ENCODE data around the gene FXR1.
"Not testable (repeated sequence)": the region's sequence is repeated elsewhere in the genome, so short reads cannot be mapped to it uniquely, and the experiment has no call there.

Gene FXR1

DNA sequence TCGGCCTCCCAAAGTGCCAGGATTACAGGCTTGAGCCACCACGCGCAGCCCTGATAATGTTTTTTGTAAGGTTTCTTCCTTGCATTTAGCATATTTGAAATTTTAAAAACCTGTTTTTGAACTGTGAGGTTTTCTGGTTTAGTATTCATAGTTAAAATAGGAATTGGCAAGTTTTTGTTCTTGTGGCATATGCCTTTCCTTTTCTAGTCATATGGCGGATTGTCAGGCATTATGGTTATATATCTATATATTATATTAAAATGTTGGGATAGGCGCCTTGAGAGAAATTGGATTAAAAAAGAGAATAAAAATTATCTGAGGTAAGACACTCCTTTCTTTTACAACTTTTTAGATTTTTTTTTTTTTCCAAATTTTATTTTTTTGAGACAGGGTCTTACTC lies 28.4 kb downstream of the FXR1 start:
- no peak for DNase-seq

DNA sequence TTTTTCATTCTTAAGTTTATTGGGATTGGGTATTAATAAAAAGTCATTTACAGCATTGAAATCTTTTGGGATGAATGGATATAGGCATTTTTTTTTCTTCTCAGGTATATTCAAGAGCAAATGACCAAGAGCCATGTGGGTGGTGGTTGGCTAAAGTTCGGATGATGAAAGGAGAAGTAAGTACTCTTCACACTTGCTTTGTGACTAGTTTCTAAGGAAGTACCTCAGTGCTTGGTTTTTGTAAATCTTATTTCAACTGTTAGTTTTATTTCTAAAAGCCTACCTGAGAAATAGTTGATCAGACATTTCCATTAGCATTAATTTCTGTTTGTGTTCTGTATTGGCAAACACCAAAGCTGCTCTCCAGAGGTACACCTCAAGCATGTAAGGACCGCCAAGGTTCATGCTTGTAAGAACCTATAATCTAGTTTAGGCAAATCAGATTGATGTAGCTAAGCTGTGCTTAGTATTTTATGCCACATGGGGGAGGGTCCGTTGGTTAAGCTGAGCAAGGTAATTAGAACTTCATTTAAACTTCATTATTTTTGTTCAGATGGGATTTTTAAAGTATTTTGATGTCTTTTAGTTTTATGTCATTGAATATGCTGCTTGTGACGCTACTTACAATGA lies 35.4 kb downstream of the FXR1 start:
- no peak for DNase-seq

- no peak for DNase-seq
Observed at GRCh38 chr3:180959691-180960090, 47.2 kb downstream of the FXR1 start.

DNA sequence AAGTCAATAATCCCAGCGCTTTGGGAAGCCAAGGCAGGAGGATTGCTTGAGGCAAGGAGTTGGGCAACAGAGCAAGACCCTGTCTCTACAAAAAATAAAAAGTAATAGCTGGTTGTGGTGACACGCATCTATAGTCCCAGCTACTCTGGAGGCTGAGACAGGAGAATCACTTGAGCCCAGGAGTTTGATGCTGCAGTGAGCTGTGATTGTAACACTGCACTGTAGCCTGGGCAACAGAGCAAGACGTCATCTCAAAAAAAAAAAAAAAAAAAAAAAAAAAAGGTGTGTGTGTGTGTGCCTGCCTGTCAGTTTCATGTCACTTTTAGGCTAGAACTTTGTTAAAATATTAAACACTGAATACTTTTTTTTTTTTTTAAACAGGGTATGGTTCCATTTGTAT lies 48.6 kb downstream of the FXR1 start:
- no peak for DNase-seq

DNA sequence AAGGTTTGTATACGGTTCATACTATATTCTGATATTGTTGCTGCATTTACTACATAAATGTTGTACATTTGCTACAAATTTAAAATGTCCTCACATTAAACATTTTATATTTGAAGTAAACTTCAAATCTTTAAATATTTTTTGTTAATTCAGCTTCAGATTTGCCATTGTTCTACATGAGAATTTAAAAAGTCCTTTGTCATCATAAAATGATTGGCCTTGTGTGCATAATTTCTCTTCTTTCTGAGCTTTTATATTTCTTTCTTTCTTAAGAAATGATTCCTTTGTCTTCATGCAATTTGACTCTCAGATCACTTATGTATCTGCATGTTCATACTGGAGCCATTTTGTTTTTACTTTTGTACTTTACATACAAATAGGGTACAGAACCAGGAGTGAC lies 49.1 kb downstream of the FXR1 start:
- DNase-seq, result no peak

- no peak for DNase-seq
Observed at GRCh38 chr3:180962530-180962929, 50.1 kb downstream of the FXR1 start.

DNA sequence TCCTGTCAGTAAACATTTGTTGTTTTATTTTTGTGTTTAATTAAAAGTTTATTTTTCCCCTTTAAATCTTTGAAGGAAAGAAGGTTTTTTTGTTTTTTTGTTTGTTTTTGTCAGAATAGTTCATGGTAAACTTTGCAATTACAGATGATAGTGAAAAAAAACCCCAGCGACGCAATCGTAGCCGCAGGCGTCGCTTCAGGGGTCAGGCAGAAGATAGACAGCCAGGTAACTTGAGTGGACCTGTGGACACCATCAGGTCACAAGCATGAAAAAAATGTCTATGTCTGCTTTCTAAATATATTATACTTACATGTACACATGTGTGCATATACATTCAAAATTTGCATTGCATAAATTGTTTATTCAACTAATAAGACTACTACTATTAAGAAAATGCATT lies 58.5 kb downstream of the FXR1 start:
- no peak for DNase-seq

DNA sequence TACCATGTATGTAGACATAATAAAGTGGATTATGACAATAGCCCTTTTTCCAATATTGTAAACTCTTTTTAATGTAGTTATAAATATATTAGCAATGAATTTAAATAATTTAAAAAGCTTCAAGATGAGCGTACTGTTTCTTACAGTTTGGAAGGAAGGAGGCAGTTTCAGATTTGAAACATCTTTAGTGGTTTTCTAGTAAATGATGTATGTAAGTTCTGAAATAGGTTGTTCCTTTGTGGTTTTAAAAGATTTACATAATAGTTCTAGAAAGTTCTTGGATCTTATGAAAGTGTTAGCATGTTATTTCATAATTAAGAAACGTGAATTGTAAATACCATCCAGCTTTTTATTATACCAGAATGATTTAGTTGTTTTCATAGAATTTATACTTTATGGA lies 61.1 kb downstream of the FXR1 start:
- DNase-seq, result no peak

- DNase-seq, result no peak
Observed at GRCh38 chr3:180974286-180974685, 61.8 kb downstream of the FXR1 start.

DNA sequence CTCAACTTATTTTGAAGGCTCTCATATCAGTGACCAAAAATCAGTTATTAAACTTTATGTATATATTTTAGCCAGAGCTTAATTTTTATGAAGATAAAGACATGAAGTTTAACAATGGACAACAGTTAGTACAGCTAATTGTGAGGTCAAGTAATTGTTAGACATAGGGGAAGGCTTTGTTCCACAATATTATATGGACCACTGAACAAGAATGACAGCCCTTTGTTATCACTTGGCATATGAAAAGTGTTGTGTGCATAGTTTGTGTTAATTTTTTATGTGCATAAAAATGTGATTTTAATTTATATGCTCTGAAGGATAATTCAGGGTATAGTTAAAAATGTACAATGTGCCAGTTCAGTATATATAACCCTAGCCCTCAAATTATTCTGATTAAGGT lies 65.0 kb downstream of the FXR1 start:
- DNase-seq, result no peak

DNA sequence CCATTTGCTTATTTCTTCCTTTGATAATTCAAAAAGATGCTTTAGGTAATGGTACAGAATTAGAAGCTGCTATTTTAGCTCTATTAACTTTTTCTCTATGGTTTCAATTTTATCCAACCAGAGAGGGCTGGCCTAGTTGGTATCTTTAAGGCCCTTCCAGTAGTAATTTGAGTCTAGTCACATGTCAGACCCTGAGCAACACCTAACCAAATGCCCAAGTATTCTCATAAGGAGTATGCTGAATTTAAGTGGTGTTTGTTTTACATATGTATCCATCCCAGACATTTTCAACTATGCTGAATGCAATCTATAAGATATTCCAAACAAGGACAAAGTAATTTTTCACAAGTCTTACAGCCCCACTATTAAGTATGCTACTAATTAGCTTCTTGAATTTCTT lies 67.5 kb downstream of the FXR1 start:
- DNase-seq, result no peak

- DNase-seq, result no peak
Observed at GRCh38 chr3:180980611-180981010, 68.1 kb downstream of the FXR1 start.

- no peak for DNase-seq
Observed at GRCh38 chr3:180981912-180982311, 69.4 kb downstream of the FXR1 start.

DNA sequence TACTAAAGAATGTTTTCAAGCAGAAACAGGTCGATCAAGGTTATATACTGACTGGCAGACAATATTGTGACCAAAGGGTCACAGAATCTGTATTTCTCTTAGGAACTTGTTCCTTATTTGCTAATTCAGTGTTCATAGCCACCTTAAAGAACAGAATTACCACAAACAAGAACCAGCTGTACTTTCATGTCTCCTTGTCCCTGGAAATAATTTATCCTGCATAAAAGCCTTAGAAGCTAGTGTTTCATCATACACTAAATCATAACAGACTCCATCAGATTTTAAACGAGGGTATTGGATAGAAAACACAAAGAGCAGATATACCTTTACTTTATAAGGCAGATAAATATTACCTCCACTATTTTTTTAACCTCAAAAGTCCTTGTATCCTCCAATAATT lies 70.7 kb downstream of the FXR1 start:
- DNase-seq, result no peak

DNA sequence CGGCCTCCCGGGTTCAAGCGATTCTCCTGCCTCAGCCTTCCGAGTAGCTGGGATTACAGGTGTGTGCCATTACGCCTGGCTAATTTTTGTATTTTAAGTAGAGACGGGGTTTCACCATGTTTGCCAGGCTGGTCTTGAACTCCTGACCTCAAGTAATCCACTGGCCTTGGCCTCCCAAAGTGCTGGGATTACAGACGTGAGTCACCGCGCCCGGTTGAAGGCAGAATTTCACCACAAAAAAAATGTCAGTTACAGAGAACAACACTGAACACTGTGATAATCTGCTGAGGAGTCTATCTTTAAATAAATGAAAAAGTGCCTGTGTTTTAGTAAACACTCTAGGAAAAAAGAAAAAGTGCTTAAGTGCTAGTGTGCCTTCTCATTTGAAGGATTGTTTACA lies 73.9 kb downstream of the FXR1 start:
- not testable (repeated sequence) for DNase-seq

DNA sequence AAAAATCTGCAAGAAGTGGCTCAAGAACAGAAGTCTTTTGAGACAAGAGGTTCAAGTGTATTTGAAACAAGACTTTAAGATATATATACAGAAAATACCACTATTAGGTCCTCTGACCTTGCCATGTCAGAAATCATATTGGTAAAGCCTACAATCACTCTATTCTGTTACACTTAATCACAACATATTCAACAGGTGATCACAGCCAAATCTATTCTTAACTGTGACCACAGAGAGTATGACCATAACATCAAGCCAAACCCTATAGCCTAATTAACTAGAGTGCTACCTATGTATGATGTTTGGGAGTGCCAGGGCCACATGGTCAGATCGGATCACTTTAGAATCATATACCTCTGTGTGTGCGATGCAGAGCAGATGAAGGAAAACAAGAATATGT lies 74.9 kb downstream of the FXR1 start:
- DNase-seq, result no peak

DNA sequence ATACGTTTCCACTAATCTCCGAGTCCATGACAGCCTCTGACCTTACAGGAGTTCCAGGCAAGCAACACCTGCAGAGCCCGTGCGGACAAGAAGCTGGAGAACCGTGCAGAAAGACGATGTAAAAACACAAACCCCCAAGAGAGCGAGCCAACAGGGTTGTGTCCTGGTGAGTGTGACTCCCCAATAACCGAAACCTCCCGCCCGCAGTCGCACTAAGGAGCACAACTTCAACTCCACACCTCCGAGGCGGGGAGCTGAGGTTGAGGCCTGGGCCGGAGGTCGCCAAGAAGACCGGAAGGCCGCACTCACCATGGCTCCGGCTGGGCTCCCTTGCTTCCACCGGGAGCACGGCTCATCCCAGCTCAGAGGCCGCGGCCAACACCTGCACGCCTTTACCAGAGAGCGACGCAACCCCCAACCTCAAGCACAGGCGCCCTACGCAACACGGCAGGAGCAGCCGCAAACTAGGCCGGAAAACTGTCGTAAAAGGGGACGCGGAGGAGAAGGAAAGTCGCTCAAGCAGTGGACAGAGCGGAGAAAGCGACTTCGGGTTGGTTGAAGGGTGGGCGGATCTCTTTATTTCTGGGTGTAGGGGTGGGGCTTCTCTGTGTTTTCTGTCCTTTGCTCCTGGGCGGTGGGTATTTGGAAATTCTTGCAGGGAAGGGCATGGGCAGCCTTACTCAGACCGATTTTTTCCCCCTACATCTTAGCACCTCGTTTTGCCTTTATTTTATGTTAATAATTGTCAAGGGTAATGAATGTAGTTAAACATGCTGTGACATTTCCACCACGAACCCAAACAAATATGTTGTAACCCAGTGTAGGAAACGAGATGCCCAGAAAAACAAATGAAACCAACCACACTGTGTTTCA lies 77.1 kb downstream of the FXR1 start, which contains the start of gene DNAJC19:
Gene DNAJC19 (minus strand): TSS at position 446 of the 873 bp plus-strand sequence. CDS start 134 bp downstream, at position 312.
- peak; percentile 75 to 89 for DNase-seq

DNA sequence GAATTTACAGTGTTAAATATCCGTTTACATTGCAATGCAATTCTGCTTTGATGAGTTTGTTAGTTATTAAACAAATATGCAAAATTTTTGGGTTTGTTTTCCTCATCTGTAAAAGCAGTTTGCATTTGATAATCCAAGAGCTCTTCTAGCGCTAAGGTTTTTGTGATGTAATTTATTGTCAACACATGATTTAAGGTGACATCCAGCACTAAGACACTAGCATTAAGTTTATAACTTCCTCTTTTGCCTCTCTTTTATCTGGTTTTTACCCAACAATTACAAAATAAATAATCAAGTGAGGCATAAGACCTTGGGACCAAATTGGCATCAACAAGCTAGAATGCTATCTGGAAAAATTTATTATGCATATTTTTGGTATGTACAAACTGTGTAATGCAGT lies 78.0 kb downstream of the FXR1 start:
- no peak for DNase-seq

- no peak for DNase-seq
Observed at GRCh38 chr3:180996415-180996932, 84.0 kb downstream of the FXR1 start.

DNA sequence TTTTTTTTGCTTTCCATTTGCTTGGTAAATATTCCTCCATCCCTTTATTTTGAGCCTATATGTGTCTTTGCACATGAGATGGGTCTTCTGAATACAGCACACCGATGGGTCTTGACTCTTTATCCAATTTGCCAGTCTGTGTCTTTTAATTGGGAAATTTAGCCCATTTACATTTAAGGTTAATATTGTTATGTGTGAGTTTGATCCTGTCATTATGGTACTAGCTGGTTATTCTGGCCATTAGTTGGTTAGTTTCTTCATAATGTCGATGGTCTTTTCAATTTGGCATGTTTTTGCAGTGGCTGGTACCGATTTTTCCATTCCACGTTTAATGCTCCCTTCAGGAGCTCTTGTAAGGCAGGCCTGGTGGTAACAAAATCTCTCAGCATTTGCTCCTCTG lies 89.9 kb downstream of the FXR1 start:
- not testable (repeated sequence) for DNase-seq

GRCh38 chr3:181003469-181003868 lies 91.0 kb downstream of the FXR1 start:
- DNase-seq, result not testable (repeated sequence)

- no peak for DNase-seq
Observed at GRCh38 chr3:181006541-181006940, 94.1 kb downstream of the FXR1 start.

- no peak for DNase-seq
Observed at GRCh38 chr3:181007262-181007661, 94.8 kb downstream of the FXR1 start.

GRCh38 chr3:181008796-181009195 lies 96.3 kb downstream of the FXR1 start:
- DNase-seq, result no peak
